ENCODE results near the gene DNM2.

GRCh38 chr19:10802479-10802878, 84.6 kb downstream of the DNM2 start:
- TF ChIP-seq ATF2 (IDR thresholded peaks at IDR 0.05; ENCODE audit: low read length) (no peak), CTCF (IDR thresholded peaks at IDR 0.05 in 2 of 3, conservative IDR thresholded peaks at IDR 0.05 in 1 of 3; ENCODE audit: control insufficient read depth in 2 of 3, extremely low read depth in 1 of 3, insufficient read depth in 1 of 3, low read depth in 3 of 3, low read length in 3 of 3) (no peak), SP1 (IDR thresholded peaks at IDR 0.05; ENCODE audit: low read depth, low read length) (no peak), RAD21 (IDR thresholded peaks at IDR 0.05; ENCODE audit: insufficient read depth, low read depth, low read length) (no peak), E4F1 (IDR thresholded peaks at IDR 0.05; ENCODE audit: borderline replicate concordance, partially characterized antibody) (no peak), POLR2A (IDR thresholded peaks at IDR 0.05; ENCODE audit: low read depth, low read length) (peak; percentile 29; the same call in 1 of the 2 replicates), EZH2 (IDR thresholded peaks at IDR 0.05; ENCODE audit: borderline replicate concordance, control insufficient read depth, low read depth, low read length) (no peak)
